ENCODE measurements around the gene FOXP1.

- no peak for TF ChIP-seq CTCF (IDR thresholded peaks at IDR 0.05; ENCODE audit: low read length)
- no peak for TF ChIP-seq EZH2 (IDR thresholded peaks at IDR 0.05; ENCODE audit: borderline replicate concordance, low read length)
Observed at GRCh38 chr3:71114610-71115009, 468.9 kb downstream of the FOXP1 start.
